Measurements from ENCODE around the gene LRRC8B. TPM values are rescaled to one million over a fixed set of nuclear protein-coding genes. Genes with fewer than 3 reads are reported as not detected.
"Not testable (repeated sequence)": the region's sequence is repeated elsewhere in the genome, so short reads cannot be mapped to it uniquely, and the experiment has no call there.

Gene LRRC8B
- total RNA-seq, 4 donors from 2014 or later = 3.3 to 9.2 (median 4.1) TPM

DNA sequence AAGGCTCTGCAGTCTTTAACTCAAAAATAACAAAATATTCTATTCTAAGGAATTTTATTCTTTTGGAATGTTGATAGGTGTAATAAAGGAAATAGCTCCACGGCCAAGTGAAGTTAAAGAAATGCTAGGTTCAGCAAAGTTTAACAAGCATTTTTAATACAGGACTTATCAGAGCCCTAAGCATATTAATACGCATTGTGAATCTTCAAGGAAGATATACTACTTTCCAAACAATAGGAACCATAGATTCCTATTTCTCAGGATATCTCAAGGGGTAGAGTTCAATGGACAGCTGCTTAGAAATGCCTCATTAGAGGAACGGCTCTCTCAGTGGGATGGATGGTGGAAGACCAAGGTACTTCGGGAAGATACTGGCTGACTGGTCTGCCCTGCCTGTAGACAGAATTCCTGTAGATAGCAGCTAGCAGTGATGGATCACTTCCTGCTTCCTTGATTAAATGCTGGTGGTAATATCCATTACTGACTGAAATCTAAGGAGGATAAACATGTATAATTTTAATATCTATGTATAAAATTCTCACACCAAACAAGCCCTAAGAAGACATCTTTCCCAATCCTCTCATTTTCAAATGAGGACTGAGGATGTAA is 100.2 kb downstream of the LRRC8B start:
- H3K4me3 ChIP-seq = no peak overlapping the region
- H3K27me3 ChIP-seq = no peaks in the 10 kb centered on the region
- H3K27ac ChIP-seq (replicated peaks in 1 of 4) = no peak overlapping the region
- TF ChIP-seq, protein P1, sequence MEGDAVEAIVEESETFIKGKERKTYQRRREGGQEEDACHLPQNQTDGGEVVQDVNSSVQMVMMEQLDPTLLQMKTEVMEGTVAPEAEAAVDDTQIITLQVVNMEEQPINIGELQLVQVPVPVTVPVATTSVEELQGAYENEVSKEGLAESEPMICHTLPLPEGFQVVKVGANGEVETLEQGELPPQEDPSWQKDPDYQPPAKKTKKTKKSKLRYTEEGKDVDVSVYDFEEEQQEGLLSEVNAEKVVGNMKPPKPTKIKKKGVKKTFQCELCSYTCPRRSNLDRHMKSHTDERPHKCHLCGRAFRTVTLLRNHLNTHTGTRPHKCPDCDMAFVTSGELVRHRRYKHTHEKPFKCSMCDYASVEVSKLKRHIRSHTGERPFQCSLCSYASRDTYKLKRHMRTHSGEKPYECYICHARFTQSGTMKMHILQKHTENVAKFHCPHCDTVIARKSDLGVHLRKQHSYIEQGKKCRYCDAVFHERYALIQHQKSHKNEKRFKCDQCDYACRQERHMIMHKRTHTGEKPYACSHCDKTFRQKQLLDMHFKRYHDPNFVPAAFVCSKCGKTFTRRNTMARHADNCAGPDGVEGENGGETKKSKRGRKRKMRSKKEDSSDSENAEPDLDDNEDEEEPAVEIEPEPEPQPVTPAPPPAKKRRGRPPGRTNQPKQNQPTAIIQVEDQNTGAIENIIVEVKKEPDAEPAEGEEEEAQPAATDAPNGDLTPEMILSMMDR (IDR thresholded peaks at IDR 0.05) = no peak
- TF ChIP-seq POLR2A (IDR thresholded peaks at IDR 0.05; ENCODE audit: low read depth) = no peak
- TF ChIP-seq EP300 (IDR thresholded peaks at IDR 0.05) = no peak
- TF ChIP-seq POLR2AphosphoS5 (IDR thresholded peaks at IDR 0.05) = no peak
- no peaks in the 10 kb centered on the region for H3K4me1 ChIP-seq
- WGBS = 62% methylated on average over 4 of the region's 4 CpGs
- intact Hi-C loops (cut with DNase I) = no loop called here
- DNase-seq (ENCODE audit: extremely low spot score) = no peak
- no peaks in the 10 kb centered on the region for H3K9me3 ChIP-seq
- no peaks in the 10 kb centered on the region for H3K36me3 ChIP-seq

DNA sequence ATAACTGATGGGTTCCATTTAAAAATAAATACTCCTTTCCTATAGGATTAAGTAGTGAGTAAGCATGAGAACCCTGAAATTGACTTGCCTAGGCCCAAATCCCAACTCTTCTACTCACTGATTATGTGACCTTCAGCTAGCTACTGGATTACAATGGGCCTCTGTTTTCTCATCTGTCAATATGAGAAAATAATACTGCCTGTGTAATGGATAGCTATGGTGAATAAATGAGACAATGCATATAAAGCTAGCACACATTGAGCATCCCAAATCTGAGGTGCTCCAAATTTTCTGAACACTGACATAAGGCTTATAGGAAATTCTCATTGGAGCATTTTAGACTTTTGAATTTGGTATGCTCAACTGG is 103.0 kb downstream of the LRRC8B start:
- TF ChIP-seq POLR2AphosphoS5 (IDR thresholded peaks at IDR 0.05) (no peak), POLR2A (IDR thresholded peaks at IDR 0.05; ENCODE audit: low read depth) (no peak), EP300 (IDR thresholded peaks at IDR 0.05) (no peak)
- TF ChIP-seq, protein P1 (IDR thresholded peaks at IDR 0.05) = no peak
- Histone ChIP-seq H3K4me1 (peaks cover 8 to 15% (median 13%) of the 10 kb centered on the region in 4 donors), H3K4me3 (no peak overlapping the region), H3K27me3 (no peaks in the 10 kb centered on the region), H3K27ac (replicated peaks in 1 of 4) (no peak overlapping the region), H3K36me3 (no peaks in the 10 kb centered on the region), H3K9me3 (no peaks in the 10 kb centered on the region)
- intact Hi-C loops (cut with DNase I) = no loop called here
- no peak for DNase-seq (ENCODE audit: extremely low spot score)

DNA sequence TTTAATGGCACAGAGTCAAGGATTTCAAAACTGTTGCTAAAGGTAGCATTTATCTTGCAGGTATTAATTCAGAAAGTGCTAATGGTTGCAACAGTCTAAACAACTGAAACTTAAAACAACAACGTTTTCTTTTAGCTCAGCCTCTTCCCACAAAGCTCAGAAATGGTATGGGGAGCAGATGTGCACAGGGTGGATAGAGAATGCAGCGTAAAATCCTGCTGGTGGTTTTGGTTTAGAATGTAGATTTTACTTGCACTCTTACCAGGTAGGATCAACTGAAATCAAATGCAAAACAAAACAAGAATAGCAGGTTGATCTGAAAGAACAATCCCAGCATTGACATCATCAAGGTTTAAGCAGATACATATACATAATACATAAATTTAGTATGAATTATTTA is 104.5 kb downstream of the LRRC8B start:
- H3K27ac ChIP-seq (replicated peaks in 1 of 4) = no peak overlapping the region
- intact Hi-C loops (cut with DNase I) = no loop called here
- no peak for DNase-seq (ENCODE audit: extremely low spot score)
- TF ChIP-seq POLR2AphosphoS5 (IDR thresholded peaks at IDR 0.05) (no peak), EP300 (IDR thresholded peaks at IDR 0.05) (no peak), POLR2A (IDR thresholded peaks at IDR 0.05; ENCODE audit: low read depth) (no peak)
- TF ChIP-seq, protein P1 (IDR thresholded peaks at IDR 0.05) = no peak
- H3K27me3 ChIP-seq = no peaks in the 10 kb centered on the region
- H3K4me1 ChIP-seq = peaks cover 8 to 22% (median 20%) of the 10 kb centered on the region in 4 donors
- no peaks in the 10 kb centered on the region for H3K9me3 ChIP-seq
- H3K4me3 ChIP-seq = no peak overlapping the region
- H3K36me3 ChIP-seq = no peaks in the 10 kb centered on the region
- WGBS = 81% methylated on average over 2 of the region's 2 CpGs

DNA sequence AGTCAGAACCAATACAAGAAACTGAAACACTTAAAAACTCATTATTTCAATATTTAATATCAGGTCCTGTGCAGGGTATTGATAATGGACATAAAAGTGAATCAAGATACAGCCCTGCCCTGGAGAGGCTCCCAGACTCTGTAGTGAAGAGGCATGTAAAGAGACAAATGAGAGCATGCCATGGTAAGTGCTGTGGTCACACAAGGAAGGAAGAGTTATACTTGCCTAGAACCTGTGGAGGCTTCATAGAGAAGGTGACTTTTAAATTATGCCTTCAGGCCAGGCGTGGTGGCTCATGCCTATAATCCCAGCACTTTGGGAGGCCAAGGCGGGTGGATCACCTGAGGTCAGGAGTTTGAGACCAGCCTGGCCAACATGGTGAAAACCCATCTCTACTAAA is 105.0 kb downstream of the LRRC8B start:
- DNase-seq (ENCODE audit: extremely low spot score); H3K36me3 ChIP-seq; H3K27ac ChIP-seq (replicated peaks in 1 of 4); intact Hi-C loops (cut with DNase I); H3K9me3 ChIP-seq; H3K4me3 ChIP-seq; H3K27me3 ChIP-seq: not testable (repeated sequence)
- peaks cover 8 to 26% (median 24%) of the 10 kb centered on the region in 4 donors for H3K4me1 ChIP-seq
- WGBS = 93% methylated on average over 2 of the region's 2 CpGs

DNA sequence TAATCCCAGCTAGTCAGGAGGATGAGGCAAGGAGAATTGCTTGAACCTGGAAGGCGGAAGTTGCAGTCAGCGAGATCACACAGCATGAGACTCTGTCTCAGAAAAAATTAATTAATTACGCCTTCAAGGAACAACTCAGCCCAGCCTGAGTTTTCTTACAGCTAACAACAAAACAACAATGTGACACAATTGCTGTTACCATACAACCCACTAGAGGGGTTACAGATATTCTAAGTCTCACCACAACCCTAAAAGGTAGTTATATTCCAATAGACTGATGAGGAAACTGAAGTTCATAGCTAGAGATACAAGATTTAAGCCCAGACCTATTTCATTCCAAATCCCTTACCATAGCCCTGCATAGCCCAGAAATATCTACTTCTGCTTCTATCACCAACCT is 105.4 kb downstream of the LRRC8B start:
- TF ChIP-seq POLR2AphosphoS5 (IDR thresholded peaks at IDR 0.05) (no peak), EP300 (IDR thresholded peaks at IDR 0.05) (no peak), POLR2A (IDR thresholded peaks at IDR 0.05; ENCODE audit: low read depth) (no peak)
- TF ChIP-seq, protein P1 (IDR thresholded peaks at IDR 0.05) = no peak
- peaks cover 8 to 26% (median 26%) of the 10 kb centered on the region in 4 donors for H3K4me1 ChIP-seq
- H3K27me3 ChIP-seq = no peaks in the 10 kb centered on the region

More for the DNA sequence above, 105.4 kb downstream of the LRRC8B start:
- Histone ChIP-seq H3K4me3 (no peak overlapping the region), H3K36me3 (no peaks in the 10 kb centered on the region), H3K9me3 (no peaks in the 10 kb centered on the region), H3K27ac (replicated peaks in 1 of 4) (no peak overlapping the region)
- intact Hi-C loops (cut with DNase I) = loop anchor here (10.0 kb wide), 1 partner anchor 365 kb away; the partner anchor contains the start of gene ZNF326
- DNase-seq (ENCODE audit: extremely low spot score) = no peak
- whole genome bisulfite sequencing = 96% methylated on average over 3 of the region's 3 CpGs
